ENCODE results near the gene C10orf143. TPM values are rescaled to one million over a fixed set of nuclear protein-coding genes. Genes with fewer than 3 reads are reported as not detected.

The C10orf143 gene
- 10 to 100 TPM in 4 of 5 donors, 1 to 10 TPM in 1; 7.6 to 14.6 (median 12.3) TPM for total RNA-seq
- 4.3 TPM for total RNA-seq (2013)
- 2.1 to 10.2 (median 4.5) reads per million in 29 experiments for total RNA-seq

DNA sequence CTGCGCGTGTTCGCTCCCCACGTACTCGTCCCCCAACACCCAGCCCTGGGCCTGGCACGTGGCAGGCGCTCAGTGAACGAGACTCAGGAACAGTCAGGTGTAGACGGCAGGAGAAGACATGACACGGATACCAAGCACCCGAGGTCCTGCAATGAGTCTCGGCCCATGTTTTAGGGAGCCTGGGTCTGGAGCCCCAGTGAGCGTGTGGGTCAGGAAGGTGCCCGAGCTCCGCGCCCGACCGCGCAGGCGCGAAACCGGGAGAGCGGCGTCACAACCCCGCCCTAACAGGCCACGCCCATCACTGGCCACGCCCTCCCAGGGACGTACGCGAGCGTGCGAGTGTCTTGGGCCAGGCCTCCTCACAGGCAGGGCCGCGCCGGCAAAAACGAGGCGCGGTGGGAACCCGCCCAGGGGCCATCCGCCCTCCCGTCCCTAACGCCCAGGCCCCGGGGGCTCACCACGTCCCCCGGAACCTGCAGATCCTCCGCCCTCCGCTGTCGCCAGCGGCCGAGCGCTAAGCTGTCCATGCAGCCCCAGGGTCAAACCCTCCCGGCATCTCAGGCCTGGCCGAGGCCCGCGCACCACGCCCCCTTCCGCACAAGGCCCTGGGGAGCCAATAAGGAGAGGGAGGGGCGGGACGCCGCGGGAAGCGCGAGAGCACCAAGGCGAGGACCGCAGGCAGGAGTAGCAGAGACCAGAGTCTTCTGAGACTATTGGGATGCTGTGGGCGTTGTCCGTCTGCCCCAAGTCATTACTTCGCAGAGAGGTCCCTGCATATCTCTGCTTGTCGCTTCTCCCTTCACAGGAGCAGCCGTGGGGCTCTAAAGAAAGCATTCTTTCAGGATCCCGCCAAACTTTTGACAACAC, at the start of gene C10orf143:
TSS of gene C10orf143 (minus strand) at position 585 of the 867 bp plus-strand sequence. CDS start at position 527, 58 bp downstream.
- POLR2A ChIA-PET: interaction anchor here in 1 of 2 donors (1.0 to 2.9 kb wide), 2 partner anchors 20 to 26 kb away, joined by 3 to 21 read pairs; partner anchors contain the start of gene GLRX3
- peaks cover 0 to 2% of the 10 kb centered on the region in 2 donors for H3K36me3 ChIP-seq (ENCODE audit: control insufficient read depth in 2 of 2, extremely low read depth in 1 of 2, insufficient read depth in 1 of 2, low read length in 1 of 2)
- H3K36me3 Mint-ChIP-seq: no peaks in the 10 kb centered on the region
- H3K27ac Mint-ChIP-seq: peak within 1 kb of the TSS; percentile 99
- H3K4me1 Mint-ChIP-seq: peaks cover 56% of the 10 kb centered on the region in 3 donors
- H3K4me3 ChIP-seq (ENCODE audit: control insufficient read depth in 1 of 2, extremely low read depth in 1 of 2, low read length in 1 of 2): peak within 1 kb of the TSS; percentile 74 to 94
- DNase-seq (peak; percentile 93 to 99 (median 97)), ATAC-seq (replicated peaks in 1 of 4) (peak; percentile 80 to 85 (median 82))
- H3K27me3 Mint-ChIP-seq: no peaks in the 10 kb centered on the region
- CTCF ChIA-PET: interaction anchor here (0.5 to 2.8 kb wide), 18 partner anchors 17 to 1078 kb away, joined by 3 to 32 read pairs (median 3); partner anchors contain the start of gene GLRX3 (in 1 of the 2)
- peak within 1 kb of the TSS; percentile 92 to 97 (median 95) for H3K4me3 Mint-ChIP-seq
- H3K27ac ChIP-seq (ENCODE audit: low read length): peak within 1 kb of the TSS; percentile 91
- H3K9me3 Mint-ChIP-seq: no peaks in the 10 kb centered on the region
- H3K27me3 ChIP-seq (replicated peaks in 1 of 2; ENCODE audit: control insufficient read depth in 2 of 2, extremely low read depth in 1 of 2, insufficient read depth in 2 of 2, low read length in 1 of 2): no peaks in the 10 kb centered on the region
- H3K4me1 ChIP-seq (ENCODE audit: control insufficient read depth in 1 of 2, extremely low read depth in 1 of 2, insufficient read depth in 2 of 2, low read length in 2 of 2): peaks cover 14 to 33% of the 10 kb centered on the region in 2 experiments
- no peaks in the 10 kb centered on the region for H3K9me3 ChIP-seq
- under 1% methylated on average over 68 of the region's 71 CpGs for WGBS (ENCODE audit: insufficient coverage)

DNA sequence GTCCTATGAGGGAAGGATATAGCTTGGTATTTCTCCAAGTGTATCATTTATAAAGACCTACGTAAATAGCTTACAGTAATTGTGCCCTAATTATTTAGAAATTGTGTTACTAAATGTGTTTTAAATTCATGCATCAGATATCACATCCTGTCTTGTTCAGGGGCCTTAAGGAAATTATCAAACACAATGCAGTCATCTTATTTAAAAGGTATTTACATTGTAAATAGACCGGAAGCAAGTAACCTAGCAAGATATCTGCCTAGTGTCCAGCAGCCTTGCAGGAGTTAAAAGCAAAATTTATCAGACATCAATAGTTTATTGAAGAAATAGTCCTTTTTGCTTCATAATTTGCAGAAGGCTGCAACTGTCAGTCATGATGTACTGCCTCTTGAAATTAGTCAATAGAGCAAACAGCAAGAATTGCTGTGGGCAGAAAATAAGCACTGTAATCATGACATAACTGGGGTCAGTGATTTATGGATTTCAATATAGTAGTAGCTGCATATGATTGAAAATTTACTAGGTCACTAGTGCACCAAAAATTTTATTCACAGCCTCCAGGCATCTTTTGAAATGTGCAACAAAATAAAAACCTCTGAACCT, 48.7 kb upstream of the C10orf143 start:
- no peaks in the 10 kb centered on the region for H3K9me3 ChIP-seq
- DNase-seq (no peak), ATAC-seq (replicated peaks in 1 of 4) (no peak)
- Mint-ChIP-seq H3K27me3 (no peaks in the 10 kb centered on the region), H3K4me1 (peaks cover 32 to 35% (median 35%) of the 10 kb centered on the region in 3 donors), H3K9me3 (no peaks in the 10 kb centered on the region), H3K4me3 (no peak overlapping the region), H3K36me3 (peaks cover 27% of the 10 kb centered on the region), H3K27ac (peak overlapping the region in 1 of 2 donors; percentile 39)
- CTCF ChIA-PET: interaction anchor here (0.9 to 1.1 kb wide), 2 partner anchors 10 to 50 kb away, joined by 3 to 6 read pairs; no protein-coding TSS in a partner anchor
- H3K27me3 ChIP-seq (replicated peaks in 1 of 2; ENCODE audit: control insufficient read depth in 2 of 2, extremely low read depth in 1 of 2, insufficient read depth in 2 of 2, low read length in 1 of 2): no peaks in the 10 kb centered on the region
- no peak overlapping the region for H3K27ac ChIP-seq (ENCODE audit: low read length)
- H3K4me3 ChIP-seq (ENCODE audit: control insufficient read depth in 1 of 2, extremely low read depth in 1 of 2, low read length in 1 of 2): no peak overlapping the region
- H3K4me1 ChIP-seq (ENCODE audit: control insufficient read depth in 1 of 2, extremely low read depth in 1 of 2, insufficient read depth in 2 of 2, low read length in 2 of 2): peaks cover 0 to 2% of the 10 kb centered on the region in 2 experiments
- H3K36me3 ChIP-seq (ENCODE audit: control insufficient read depth in 2 of 2, extremely low read depth in 1 of 2, insufficient read depth in 1 of 2, low read length in 1 of 2): peaks cover 3 to 27% of the 10 kb centered on the region in 2 donors
- WGBS (ENCODE audit: insufficient coverage): no CpG with 5 or more reads among the region's 2 CpGs
- POLR2A ChIA-PET: no interaction called here

DNA sequence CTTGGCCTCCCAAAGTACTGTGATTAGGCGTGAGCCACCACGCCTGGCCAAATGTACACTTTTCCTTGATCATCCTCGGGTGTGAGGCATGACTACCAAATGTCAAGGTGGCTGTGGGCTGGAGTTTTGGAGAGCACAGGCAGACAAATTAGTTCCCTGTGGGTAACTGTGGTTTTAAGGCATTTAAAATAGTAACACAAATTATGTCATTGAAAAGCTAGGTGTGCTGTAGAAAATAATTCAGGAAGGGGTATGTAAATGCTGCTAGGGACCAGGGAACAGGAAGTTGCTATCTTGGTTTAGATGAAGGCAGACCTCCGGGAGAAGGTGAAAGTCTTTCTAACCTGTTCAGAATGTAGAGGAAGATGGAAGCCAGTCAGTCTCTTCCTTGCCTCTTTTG, 35.4 kb upstream of the C10orf143 start:
- no peak overlapping the region for H3K4me3 Mint-ChIP-seq
- POLR2A ChIA-PET: no interaction called here

DNA sequence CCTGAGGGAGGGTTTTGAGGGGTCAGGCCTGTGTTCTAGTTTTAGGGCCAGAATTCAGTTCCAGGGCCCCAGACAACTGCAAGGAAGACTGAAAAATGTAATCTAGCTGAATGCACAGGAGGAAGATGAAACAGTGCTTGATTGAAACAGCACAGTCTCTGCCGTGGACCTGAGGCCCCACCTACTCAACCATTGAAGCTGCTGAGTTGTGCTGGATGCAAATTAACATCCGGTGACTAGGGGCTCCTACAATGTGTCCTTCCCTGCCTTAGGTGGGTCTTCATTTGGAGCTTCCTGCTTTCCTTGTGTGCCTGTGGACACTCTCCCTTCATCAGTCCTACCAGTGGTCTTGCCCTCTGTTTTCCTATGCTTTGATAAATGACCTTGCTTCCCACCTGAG, 31.2 kb upstream of the C10orf143 start:
- Mint-ChIP-seq H3K4me1 (peaks cover 64 to 73% (median 70%) of the 10 kb centered on the region in 3 donors), H3K4me3 (peak overlapping the region in 1 of 3 donors; percentile 12), H3K36me3 (peaks cover 32% of the 10 kb centered on the region), H3K9me3 (no peaks in the 10 kb centered on the region), H3K27me3 (no peaks in the 10 kb centered on the region), H3K27ac (peak overlapping the region; percentile 44 to 59)
- WGBS (ENCODE audit: insufficient coverage): 8% methylated on average over 2 of the region's 2 CpGs
- DNase-seq: peak in 2 of 35 experiments; percentile 9 to 17
- ATAC-seq (replicated peaks in 1 of 4): peak; percentile 57 to 73 (median 68)
- Histone ChIP-seq H3K9me3 (no peaks in the 10 kb centered on the region), H3K27me3 (replicated peaks in 1 of 2; ENCODE audit: control insufficient read depth in 2 of 2, extremely low read depth in 1 of 2, insufficient read depth in 2 of 2, low read length in 1 of 2) (no peaks in the 10 kb centered on the region), H3K4me1 (ENCODE audit: control insufficient read depth in 1 of 2, extremely low read depth in 1 of 2, insufficient read depth in 2 of 2, low read length in 2 of 2) (peaks cover 9 to 37% of the 10 kb centered on the region in 2 experiments), H3K4me3 (ENCODE audit: control insufficient read depth in 1 of 2, extremely low read depth in 1 of 2, low read length in 1 of 2) (no peak overlapping the region), H3K36me3 (ENCODE audit: control insufficient read depth in 2 of 2, extremely low read depth in 1 of 2, insufficient read depth in 1 of 2, low read length in 1 of 2) (peaks cover 3 to 21% of the 10 kb centered on the region in 2 donors), H3K27ac (ENCODE audit: low read length) (no peak overlapping the region)
- ChIA-PET CTCF (no interaction called here), POLR2A (no interaction called here)

More for the DNA sequence above, 35.4 kb upstream of the C10orf143 start:
- no peak overlapping the region for H3K27ac ChIP-seq (ENCODE audit: low read length)
- H3K27me3 Mint-ChIP-seq: no peaks in the 10 kb centered on the region
- H3K27ac Mint-ChIP-seq: no peak overlapping the region
- DNase-seq (no peak), ATAC-seq (replicated peaks in 1 of 4) (no peak)
- 81% methylated on average over 3 of the region's 4 CpGs for WGBS (ENCODE audit: insufficient coverage)
- H3K4me3 ChIP-seq (ENCODE audit: control insufficient read depth in 1 of 2, extremely low read depth in 1 of 2, low read length in 1 of 2): no peak overlapping the region
- peaks cover 46% of the 10 kb centered on the region for H3K36me3 Mint-ChIP-seq
- CTCF ChIA-PET: no interaction called here
- peaks cover 42 to 50% (median 49%) of the 10 kb centered on the region in 3 donors for H3K4me1 Mint-ChIP-seq
- H3K4me1 ChIP-seq (ENCODE audit: control insufficient read depth in 1 of 2, extremely low read depth in 1 of 2, insufficient read depth in 2 of 2, low read length in 2 of 2): peaks cover 3 to 7% of the 10 kb centered on the region in 2 experiments
- no peaks in the 10 kb centered on the region for H3K9me3 ChIP-seq
- H3K36me3 ChIP-seq (ENCODE audit: control insufficient read depth in 2 of 2, extremely low read depth in 1 of 2, insufficient read depth in 1 of 2, low read length in 1 of 2): peaks cover 3 to 19% of the 10 kb centered on the region in 2 donors
- no peaks in the 10 kb centered on the region for H3K27me3 ChIP-seq (replicated peaks in 1 of 2; ENCODE audit: control insufficient read depth in 2 of 2, extremely low read depth in 1 of 2, insufficient read depth in 2 of 2, low read length in 1 of 2)
- no peaks in the 10 kb centered on the region for H3K9me3 Mint-ChIP-seq

DNA sequence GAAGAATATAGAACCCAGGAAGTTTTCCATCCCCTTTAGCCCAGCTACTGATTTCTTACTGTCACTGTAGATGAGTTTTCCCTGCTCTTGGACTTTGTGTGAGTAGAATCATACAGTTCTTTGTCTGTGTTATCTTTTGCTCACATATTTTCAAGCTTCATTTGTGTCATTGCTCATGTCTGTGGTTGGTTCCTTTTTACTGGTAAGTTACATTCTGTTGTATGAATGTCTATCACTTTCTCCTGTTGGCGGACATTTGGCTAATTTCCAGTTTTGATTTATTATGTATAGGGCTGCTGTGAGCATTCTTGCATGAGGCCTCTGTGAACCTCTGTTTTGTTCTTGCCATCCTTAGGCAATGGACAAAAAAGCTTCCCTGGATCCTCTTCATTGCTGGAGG, 30.8 kb upstream of the C10orf143 start:
- peak overlapping the region in 1 of 2 donors; percentile 44 for H3K27ac Mint-ChIP-seq
- H3K4me3 Mint-ChIP-seq: peak overlapping the region in 1 of 3 donors; percentile 12
- H3K9me3 Mint-ChIP-seq: no peaks in the 10 kb centered on the region
- WGBS (ENCODE audit: insufficient coverage): no CpG with 5 or more reads among the region's 1 CpG
- no peak for DNase-seq
- Histone ChIP-seq H3K27ac (ENCODE audit: low read length) (no peak overlapping the region), H3K27me3 (replicated peaks in 1 of 2; ENCODE audit: control insufficient read depth in 2 of 2, extremely low read depth in 1 of 2, insufficient read depth in 2 of 2, low read length in 1 of 2) (no peaks in the 10 kb centered on the region), H3K36me3 (ENCODE audit: control insufficient read depth in 2 of 2, extremely low read depth in 1 of 2, insufficient read depth in 1 of 2, low read length in 1 of 2) (peaks cover 3 to 17% of the 10 kb centered on the region in 2 donors), H3K9me3 (no peaks in the 10 kb centered on the region), H3K4me1 (ENCODE audit: control insufficient read depth in 1 of 2, extremely low read depth in 1 of 2, insufficient read depth in 2 of 2, low read length in 2 of 2) (peaks cover 9 to 38% of the 10 kb centered on the region in 2 experiments), H3K4me3 (ENCODE audit: control insufficient read depth in 1 of 2, extremely low read depth in 1 of 2, low read length in 1 of 2) (no peak overlapping the region)
- ChIA-PET POLR2A (no interaction called here), CTCF (no interaction called here)
- H3K4me1 Mint-ChIP-seq: peaks cover 60 to 71% (median 69%) of the 10 kb centered on the region in 3 donors
- no peaks in the 10 kb centered on the region for H3K27me3 Mint-ChIP-seq
- H3K36me3 Mint-ChIP-seq: peaks cover 30% of the 10 kb centered on the region
- ATAC-seq (replicated peaks in 1 of 4): no peak

DNA sequence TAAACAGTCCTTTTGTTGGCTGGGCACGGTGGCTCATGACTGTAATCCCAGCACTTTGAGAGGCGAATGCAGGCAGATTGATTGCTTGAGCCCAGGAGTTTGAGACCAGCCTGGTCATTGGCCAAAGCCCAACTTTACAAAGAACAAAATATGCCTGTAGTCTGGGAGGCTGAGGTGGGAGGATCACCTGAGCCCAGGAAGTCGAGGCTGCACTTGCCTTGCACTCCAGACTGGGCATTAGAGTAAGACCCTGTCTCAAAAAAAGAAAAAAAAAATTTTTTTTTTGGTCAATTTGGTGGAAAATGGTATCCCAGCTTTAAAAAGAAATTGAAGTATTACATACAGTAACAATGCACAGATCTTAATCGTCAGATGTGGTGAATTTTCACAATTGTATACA, 30.4 kb upstream of the C10orf143 start:
- Histone ChIP-seq H3K9me3 (no peaks in the 10 kb centered on the region), H3K4me1 (ENCODE audit: control insufficient read depth in 1 of 2, extremely low read depth in 1 of 2, insufficient read depth in 2 of 2, low read length in 2 of 2) (peaks cover 9 to 39% of the 10 kb centered on the region in 2 experiments), H3K27me3 (replicated peaks in 1 of 2; ENCODE audit: control insufficient read depth in 2 of 2, extremely low read depth in 1 of 2, insufficient read depth in 2 of 2, low read length in 1 of 2) (no peaks in the 10 kb centered on the region), H3K27ac (ENCODE audit: low read length) (no peak overlapping the region), H3K36me3 (ENCODE audit: control insufficient read depth in 2 of 2, extremely low read depth in 1 of 2, insufficient read depth in 1 of 2, low read length in 1 of 2) (peaks cover 3 to 13% of the 10 kb centered on the region in 2 donors), H3K4me3 (ENCODE audit: control insufficient read depth in 1 of 2, extremely low read depth in 1 of 2, low read length in 1 of 2) (no peak overlapping the region)
- H3K4me1 Mint-ChIP-seq: peaks cover 56 to 67% (median 64%) of the 10 kb centered on the region in 3 donors
- H3K27me3 Mint-ChIP-seq: no peaks in the 10 kb centered on the region
- POLR2A ChIA-PET: no interaction called here
- DNase-seq: no peak
- ATAC-seq (replicated peaks in 1 of 4): no peak
- H3K36me3 Mint-ChIP-seq: peaks cover 26% of the 10 kb centered on the region
- CTCF ChIA-PET: no interaction called here
- no peak overlapping the region for H3K27ac Mint-ChIP-seq
- no peak overlapping the region for H3K4me3 Mint-ChIP-seq
- WGBS (ENCODE audit: insufficient coverage): 100% methylated on average over 1 of the region's 4 CpGs
- no peaks in the 10 kb centered on the region for H3K9me3 Mint-ChIP-seq

Data from T-cell (primary cell).